Stimulated activated CD4-positive, alpha-beta T cell treated with anti-CD3 and anti-CD28 coated beads, Interleukin-1b, Interleukin-23, amount 100 ng/mL, for 48 hours (primary cell): ENCODE measurements around the gene LGI4.

Source experiments
- DNase-seq: peaks from one replicate; pipeline ENCODE4 v3.0.0-alpha.2; 2020

Gene LGI4

GRCh38 chr19:35122687-35123551 lies 11.9 kb downstream of the LGI4 start:
- no peak for DNase-seq

- no peak for DNase-seq
Measured at GRCh38 chr19:35120898-35121297, 14.0 kb downstream of the LGI4 start.

- no peak for DNase-seq
Measured at GRCh38 chr19:35120492-35120891, 14.4 kb downstream of the LGI4 start.

GRCh38 chr19:35119578-35120155 lies 15.2 kb downstream of the LGI4 start:
- DNase-seq = no peak

- DNase-seq = no peak
Measured at GRCh38 chr19:35119091-35119490, 15.8 kb downstream of the LGI4 start.

- DNase-seq = no peak
Measured at GRCh38 chr19:35118268-35119020, 16.4 kb downstream of the LGI4 start.

GRCh38 chr19:35117799-35118198 lies 17.1 kb downstream of the LGI4 start:
- DNase-seq = no peak

GRCh38 chr19:35117116-35117515 lies 17.7 kb downstream of the LGI4 start:
- DNase-seq = no peak

GRCh38 chr19:35116072-35116801 lies 18.6 kb downstream of the LGI4 start:
- DNase-seq = no peak

- DNase-seq = no peak
Measured at GRCh38 chr19:35115177-35115951, 19.5 kb downstream of the LGI4 start, which contains the start of gene FXYD3. Gene FXYD3 (plus strand): TSS chr19:35115823. CDS start chr19:35119377, 3,554 bp downstream.

- DNase-seq = peak; percentile 62
Measured at GRCh38 chr19:35114353-35115176, 20.3 kb downstream of the LGI4 start.

- DNase-seq = no peak
Measured at GRCh38 chr19:35112995-35113688, 21.7 kb downstream of the LGI4 start.

GRCh38 chr19:35110974-35111373 lies 23.9 kb downstream of the LGI4 start:
- no peak for DNase-seq

- no peak for DNase-seq
Measured at GRCh38 chr19:35109395-35110112, 25.3 kb downstream of the LGI4 start.

GRCh38 chr19:35108730-35109129 lies 26.1 kb downstream of the LGI4 start:
- DNase-seq = no peak

GRCh38 chr19:35107545-35107944 lies 27.3 kb downstream of the LGI4 start:
- DNase-seq = no peak

GRCh38 chr19:35106898-35107541 lies 27.8 kb downstream of the LGI4 start:
- DNase-seq = no peak

- DNase-seq = no peak
Measured at GRCh38 chr19:35106291-35106583, 28.6 kb downstream of the LGI4 start.
